PFSK-1 (cell line): ENCODE results near the gene NKX6-2.

Experiments
- FOXP2 ChIP-seq: optimal IDR thresholded peaks from 2 replicates; pipeline ENCODE3; 2011; ENCODE audit warnings: borderline replicate concordance, control low read depth, inconsistent platforms; ENCODE audit not compliant: insufficient read depth; ENCODE audit errors: extremely low read length, extremely low read depth
- POLR2AphosphoS5 ChIP-seq: IDR thresholded peaks from 2 replicates; pipeline ENCODE4 v1.6.1; 2012; ENCODE audit warnings: low read depth, mild to moderate bottlenecking, control low read depth, low read length, moderate library complexity
- REST ChIP-seq, 2 experiments: IDR thresholded peaks; 2 replicates each; pipeline versions ENCODE4 v1.6.1 to v1.8.0; 2011 to 2012; ENCODE audit warnings: low read depth in 2 of 2, low read length in 2 of 2, control low read depth in 1 of 2, inconsistent platforms in 1 of 2, mild to moderate bottlenecking in 1 of 2, moderate library complexity in 1 of 2; ENCODE audit not compliant: insufficient read depth in 1 of 2
- TAF1 ChIP-seq: IDR thresholded peaks from 2 replicates; pipeline ENCODE4 v1.6.1; 2012; ENCODE audit warnings: low read length, control low read depth, borderline replicate concordance; ENCODE audit not compliant: insufficient read depth

GRCh38 chr10:132802694-132803320, 16.9 kb upstream of the NKX6-2 start:
- TF ChIP-seq TAF1, result no peak
- no peak for TF ChIP-seq POLR2AphosphoS5
- TF ChIP-seq REST (IDR thresholded peaks at IDR 0.05; ENCODE audit: insufficient read depth in 1 of 2, low read depth in 2 of 2, low read length in 2 of 2), result no peak
- no peak for TF ChIP-seq FOXP2
